Panc1 (cell line): ENCODE results near the gene FAM114A2.

Experiments
- SIN3A ChIP-seq: IDR thresholded peaks from 2 replicates; pipeline ENCODE4 v1.6.1; 2012; ENCODE audit warnings: low read depth, mild to moderate bottlenecking, low read length, moderate library complexity, borderline replicate concordance; ENCODE audit not compliant: insufficient read depth
- TF ChIP-seq, protein P1 (sequence below): fragments of 450-650 bp; IDR thresholded peaks from 2 replicates; pipeline ENCODE4 v1.5.1; 2017; ENCODE audit warnings: mild to moderate bottlenecking
- TF ChIP-seq, protein P2 (sequence below), 2 experiments: IDR thresholded peaks; 2 replicates each; pipeline ENCODE4 v1.6.1; 2011 to 2012; ENCODE audit warnings: low read depth in 2 of 2, control low read depth in 1 of 2, low read length in 1 of 2, mild to moderate bottlenecking in 1 of 2, moderate library complexity in 1 of 2; ENCODE audit not compliant: insufficient read depth in 1 of 2

DNA sequence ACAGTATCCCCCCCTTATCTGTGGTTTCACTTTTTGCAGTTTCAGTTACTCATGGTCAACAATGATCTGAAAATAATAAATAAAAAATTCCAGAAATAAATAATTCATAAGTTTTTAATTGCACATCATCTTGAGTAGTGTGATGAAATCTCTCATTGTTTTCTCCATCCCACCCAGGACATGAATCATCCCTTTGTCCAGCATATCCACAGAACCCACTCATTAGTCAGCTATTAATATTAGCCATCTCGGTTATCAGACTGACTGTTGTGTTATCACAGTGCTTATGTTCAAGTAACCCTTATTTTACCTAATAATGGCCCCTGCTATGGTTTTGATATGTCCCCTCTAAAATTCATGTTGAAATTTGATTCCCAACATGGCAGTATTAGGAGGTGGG is 40.7 kb downstream of the FAM114A2 start:
- TF ChIP-seq, protein P1, sequence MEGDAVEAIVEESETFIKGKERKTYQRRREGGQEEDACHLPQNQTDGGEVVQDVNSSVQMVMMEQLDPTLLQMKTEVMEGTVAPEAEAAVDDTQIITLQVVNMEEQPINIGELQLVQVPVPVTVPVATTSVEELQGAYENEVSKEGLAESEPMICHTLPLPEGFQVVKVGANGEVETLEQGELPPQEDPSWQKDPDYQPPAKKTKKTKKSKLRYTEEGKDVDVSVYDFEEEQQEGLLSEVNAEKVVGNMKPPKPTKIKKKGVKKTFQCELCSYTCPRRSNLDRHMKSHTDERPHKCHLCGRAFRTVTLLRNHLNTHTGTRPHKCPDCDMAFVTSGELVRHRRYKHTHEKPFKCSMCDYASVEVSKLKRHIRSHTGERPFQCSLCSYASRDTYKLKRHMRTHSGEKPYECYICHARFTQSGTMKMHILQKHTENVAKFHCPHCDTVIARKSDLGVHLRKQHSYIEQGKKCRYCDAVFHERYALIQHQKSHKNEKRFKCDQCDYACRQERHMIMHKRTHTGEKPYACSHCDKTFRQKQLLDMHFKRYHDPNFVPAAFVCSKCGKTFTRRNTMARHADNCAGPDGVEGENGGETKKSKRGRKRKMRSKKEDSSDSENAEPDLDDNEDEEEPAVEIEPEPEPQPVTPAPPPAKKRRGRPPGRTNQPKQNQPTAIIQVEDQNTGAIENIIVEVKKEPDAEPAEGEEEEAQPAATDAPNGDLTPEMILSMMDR = no peak
- TF ChIP-seq SIN3A = no peak
- TF ChIP-seq, protein P2, sequence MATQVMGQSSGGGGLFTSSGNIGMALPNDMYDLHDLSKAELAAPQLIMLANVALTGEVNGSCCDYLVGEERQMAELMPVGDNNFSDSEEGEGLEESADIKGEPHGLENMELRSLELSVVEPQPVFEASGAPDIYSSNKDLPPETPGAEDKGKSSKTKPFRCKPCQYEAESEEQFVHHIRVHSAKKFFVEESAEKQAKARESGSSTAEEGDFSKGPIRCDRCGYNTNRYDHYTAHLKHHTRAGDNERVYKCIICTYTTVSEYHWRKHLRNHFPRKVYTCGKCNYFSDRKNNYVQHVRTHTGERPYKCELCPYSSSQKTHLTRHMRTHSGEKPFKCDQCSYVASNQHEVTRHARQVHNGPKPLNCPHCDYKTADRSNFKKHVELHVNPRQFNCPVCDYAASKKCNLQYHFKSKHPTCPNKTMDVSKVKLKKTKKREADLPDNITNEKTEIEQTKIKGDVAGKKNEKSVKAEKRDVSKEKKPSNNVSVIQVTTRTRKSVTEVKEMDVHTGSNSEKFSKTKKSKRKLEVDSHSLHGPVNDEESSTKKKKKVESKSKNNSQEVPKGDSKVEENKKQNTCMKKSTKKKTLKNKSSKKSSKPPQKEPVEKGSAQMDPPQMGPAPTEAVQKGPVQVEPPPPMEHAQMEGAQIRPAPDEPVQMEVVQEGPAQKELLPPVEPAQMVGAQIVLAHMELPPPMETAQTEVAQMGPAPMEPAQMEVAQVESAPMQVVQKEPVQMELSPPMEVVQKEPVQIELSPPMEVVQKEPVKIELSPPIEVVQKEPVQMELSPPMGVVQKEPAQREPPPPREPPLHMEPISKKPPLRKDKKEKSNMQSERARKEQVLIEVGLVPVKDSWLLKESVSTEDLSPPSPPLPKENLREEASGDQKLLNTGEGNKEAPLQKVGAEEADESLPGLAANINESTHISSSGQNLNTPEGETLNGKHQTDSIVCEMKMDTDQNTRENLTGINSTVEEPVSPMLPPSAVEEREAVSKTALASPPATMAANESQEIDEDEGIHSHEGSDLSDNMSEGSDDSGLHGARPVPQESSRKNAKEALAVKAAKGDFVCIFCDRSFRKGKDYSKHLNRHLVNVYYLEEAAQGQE (IDR thresholded peaks at IDR 0.05; ENCODE audit: insufficient read depth in 1 of 2, low read depth in 2 of 2, low read length in 1 of 2) = no peak
